ENCODE results near the gene KIF21A.
A peak's percentile ranks its signal among the peaks of the same experiment; 100 is the strongest.
"Not testable (repeated sequence)": the region's sequence is repeated elsewhere in the genome, so short reads cannot be mapped to it uniquely, and the experiment has no call there.

KIF21A gene

DNA sequence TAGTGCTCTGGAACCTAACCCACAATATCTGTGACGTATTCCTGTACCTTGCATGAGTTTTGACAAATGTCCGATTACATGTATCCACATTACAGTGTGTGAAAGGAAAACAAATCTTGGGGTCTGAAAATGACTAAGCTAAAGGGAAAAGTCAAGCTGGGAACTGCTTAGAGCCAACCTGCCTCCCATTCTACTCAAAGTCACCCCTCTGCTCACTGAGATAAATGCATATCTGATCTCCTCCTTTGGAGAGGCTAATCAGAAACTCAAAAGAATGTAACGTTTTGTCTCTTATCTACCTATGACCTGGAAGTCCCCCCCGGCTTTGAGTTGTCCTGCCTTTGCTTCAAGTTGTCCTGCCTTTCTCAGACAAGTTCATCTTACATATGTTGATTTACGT lies 34.0 kb upstream of the KIF21A start:
- Histone ChIP-seq H3K4me3 (ENCODE audit: low read depth, low read length) (no peak overlapping the region), H3K4me2 (ENCODE audit: low read length) (no peak overlapping the region), H3K4me1 (no peaks in the 10 kb centered on the region), H3K36me3 (ENCODE audit: control insufficient read depth, insufficient read depth, low read length) (no peaks in the 10 kb centered on the region), H3K9ac (no peak overlapping the region), H2AFZ (no peak overlapping the region), H3K27ac (no peak overlapping the region), H3K27me3 (ENCODE audit: control insufficient read depth, insufficient read depth, low read length) (no peaks in the 10 kb centered on the region), H3K9me3 (ENCODE audit: control insufficient read depth, low read length) (no peaks in the 10 kb centered on the region), H3K79me2 (no peaks in the 10 kb centered on the region)
- TF ChIP-seq, protein P1, sequence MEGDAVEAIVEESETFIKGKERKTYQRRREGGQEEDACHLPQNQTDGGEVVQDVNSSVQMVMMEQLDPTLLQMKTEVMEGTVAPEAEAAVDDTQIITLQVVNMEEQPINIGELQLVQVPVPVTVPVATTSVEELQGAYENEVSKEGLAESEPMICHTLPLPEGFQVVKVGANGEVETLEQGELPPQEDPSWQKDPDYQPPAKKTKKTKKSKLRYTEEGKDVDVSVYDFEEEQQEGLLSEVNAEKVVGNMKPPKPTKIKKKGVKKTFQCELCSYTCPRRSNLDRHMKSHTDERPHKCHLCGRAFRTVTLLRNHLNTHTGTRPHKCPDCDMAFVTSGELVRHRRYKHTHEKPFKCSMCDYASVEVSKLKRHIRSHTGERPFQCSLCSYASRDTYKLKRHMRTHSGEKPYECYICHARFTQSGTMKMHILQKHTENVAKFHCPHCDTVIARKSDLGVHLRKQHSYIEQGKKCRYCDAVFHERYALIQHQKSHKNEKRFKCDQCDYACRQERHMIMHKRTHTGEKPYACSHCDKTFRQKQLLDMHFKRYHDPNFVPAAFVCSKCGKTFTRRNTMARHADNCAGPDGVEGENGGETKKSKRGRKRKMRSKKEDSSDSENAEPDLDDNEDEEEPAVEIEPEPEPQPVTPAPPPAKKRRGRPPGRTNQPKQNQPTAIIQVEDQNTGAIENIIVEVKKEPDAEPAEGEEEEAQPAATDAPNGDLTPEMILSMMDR (IDR thresholded peaks at IDR 0.05): no peak

DNA sequence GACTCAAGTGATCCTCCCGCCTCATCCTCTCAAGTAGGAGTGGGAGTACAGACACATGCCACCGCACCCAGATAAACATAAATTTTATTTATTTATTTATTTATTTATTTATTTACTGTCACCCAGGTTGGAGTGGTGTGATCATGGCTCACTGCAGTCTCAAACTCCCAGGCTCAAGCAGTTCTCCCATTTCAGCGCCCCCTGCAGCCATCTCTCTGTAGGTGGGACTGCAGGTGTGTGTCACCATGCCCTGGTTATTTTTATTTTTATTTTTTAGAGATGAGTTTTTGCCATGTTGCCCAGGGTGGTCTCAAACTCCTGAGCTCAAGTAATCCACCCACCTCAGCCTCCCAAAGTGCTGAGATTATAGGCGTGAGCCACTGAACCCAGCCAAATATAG lies 33.2 kb upstream of the KIF21A start:
- Histone ChIP-seq H3K9me3 (ENCODE audit: control insufficient read depth, low read length) (no peaks in the 10 kb centered on the region), H3K36me3 (ENCODE audit: control insufficient read depth, insufficient read depth, low read length) (no peaks in the 10 kb centered on the region), H3K79me2 (no peaks in the 10 kb centered on the region), H2AFZ (no peak overlapping the region), H3K4me1 (no peaks in the 10 kb centered on the region), H3K27me3 (ENCODE audit: control insufficient read depth, insufficient read depth, low read length) (no peaks in the 10 kb centered on the region), H3K27ac (no peak overlapping the region), H3K9ac (no peak overlapping the region), H3K4me2 (ENCODE audit: low read length) (no peak overlapping the region), H3K4me3 (ENCODE audit: low read depth, low read length) (no peak overlapping the region)
- TF ChIP-seq, protein P1 (IDR thresholded peaks at IDR 0.05): no peak

DNA sequence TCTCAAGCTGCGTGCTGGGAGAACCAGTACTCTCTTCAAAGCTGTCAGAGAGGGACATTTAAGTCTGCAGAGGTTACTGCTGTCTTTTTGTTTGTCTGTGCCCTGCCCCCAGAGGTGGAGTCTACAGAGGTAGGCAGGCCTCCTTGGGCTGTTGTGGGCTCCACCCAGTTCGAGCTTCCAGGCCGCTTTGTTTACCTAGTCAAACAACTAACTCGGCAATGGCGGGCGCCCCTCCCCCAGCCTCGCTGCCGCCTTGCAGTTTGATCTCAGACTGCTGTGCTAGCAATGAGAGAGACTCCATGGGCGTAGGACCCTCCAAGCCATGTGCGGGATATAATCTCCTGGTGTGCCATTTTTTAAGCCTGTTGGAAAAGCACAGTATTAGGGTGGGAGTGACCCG lies 32.2 kb upstream of the KIF21A start:
- not testable (repeated sequence) for H3K4me1 ChIP-seq; H3K36me3 ChIP-seq (ENCODE audit: control insufficient read depth, insufficient read depth, low read length); H2AFZ ChIP-seq; H3K9me3 ChIP-seq (ENCODE audit: control insufficient read depth, low read length); H3K4me2 ChIP-seq (ENCODE audit: low read length); H3K27ac ChIP-seq; H3K79me2 ChIP-seq; H3K27me3 ChIP-seq (ENCODE audit: control insufficient read depth, insufficient read depth, low read length); H3K4me3 ChIP-seq (ENCODE audit: low read depth, low read length); H3K9ac ChIP-seq

DNA sequence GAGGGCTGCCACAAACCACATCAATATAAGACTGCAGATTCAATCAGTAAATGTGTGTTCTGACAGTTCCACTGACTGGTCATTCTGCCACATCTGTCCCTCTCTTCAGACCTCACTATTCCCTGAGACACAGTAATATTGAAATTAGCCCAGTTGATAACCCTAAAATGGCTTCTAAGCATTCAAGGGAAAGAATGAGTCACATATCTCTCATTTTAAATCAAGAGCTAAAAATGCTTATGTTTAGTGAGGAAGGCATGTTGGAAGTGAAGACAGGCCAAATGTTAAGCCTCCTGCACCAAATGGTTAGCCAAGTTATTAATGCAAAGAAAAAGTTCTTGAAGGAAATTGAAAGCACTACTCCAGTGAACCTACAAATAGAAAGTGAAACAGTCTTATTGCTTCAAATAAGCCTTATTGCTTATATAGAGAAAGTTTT lies 24.5 kb upstream of the KIF21A start:
- TF ChIP-seq, protein P1 (IDR thresholded peaks at IDR 0.05): no peak
- Histone ChIP-seq H3K4me1 (no peaks in the 10 kb centered on the region), H2AFZ (peak overlapping the region; percentile 18), H3K4me3 (ENCODE audit: low read depth, low read length) (no peak overlapping the region), H3K9me3 (ENCODE audit: control insufficient read depth, low read length) (no peaks in the 10 kb centered on the region), H3K27me3 (ENCODE audit: control insufficient read depth, insufficient read depth, low read length) (no peaks in the 10 kb centered on the region), H3K79me2 (no peaks in the 10 kb centered on the region), H3K9ac (no peak overlapping the region), H3K27ac (no peak overlapping the region), H3K36me3 (ENCODE audit: control insufficient read depth, insufficient read depth, low read length) (no peaks in the 10 kb centered on the region), H3K4me2 (ENCODE audit: low read length) (no peak overlapping the region)

DNA sequence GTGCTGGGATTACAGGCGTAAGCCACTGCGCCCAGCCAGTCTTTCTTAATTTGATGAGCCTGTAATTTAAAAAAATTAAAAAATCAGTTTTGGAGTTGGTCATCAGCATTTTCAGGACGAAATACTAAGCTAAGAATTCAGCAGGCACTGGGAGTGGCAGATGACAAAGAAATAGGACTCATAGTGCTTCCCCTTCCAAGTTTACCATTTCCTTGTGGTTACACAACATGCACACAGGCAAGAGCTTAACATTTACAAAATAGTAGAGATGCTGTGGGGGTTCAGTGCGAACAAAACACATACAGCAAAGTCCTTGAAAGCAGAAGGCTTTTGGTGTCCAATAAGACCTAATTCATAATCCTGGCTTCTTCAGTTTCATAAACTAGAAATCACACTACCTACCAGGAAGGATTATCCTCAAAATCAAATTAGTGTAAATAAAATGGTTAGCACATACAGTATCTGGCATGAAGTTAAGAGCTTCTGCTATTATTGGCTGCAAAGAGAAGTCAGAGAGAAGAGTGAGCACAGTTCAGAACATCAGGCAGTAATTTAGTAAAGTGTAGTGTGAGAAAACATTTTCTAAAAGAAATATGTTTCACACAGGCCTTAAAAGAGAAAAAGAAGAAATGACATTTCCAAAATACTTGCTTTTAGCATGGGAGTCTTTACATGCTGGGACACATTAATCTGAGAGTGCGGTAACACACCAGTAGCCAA lies 22.2 kb upstream of the KIF21A start:
- Histone ChIP-seq H3K79me2 (no peaks in the 10 kb centered on the region), H3K36me3 (ENCODE audit: control insufficient read depth, insufficient read depth, low read length) (no peaks in the 10 kb centered on the region), H2AFZ (no peak overlapping the region), H3K4me1 (no peaks in the 10 kb centered on the region), H3K27ac (no peak overlapping the region), H3K27me3 (ENCODE audit: control insufficient read depth, insufficient read depth, low read length) (no peaks in the 10 kb centered on the region), H3K4me2 (ENCODE audit: low read length) (no peak overlapping the region), H3K4me3 (ENCODE audit: low read depth, low read length) (no peak overlapping the region), H3K9me3 (ENCODE audit: control insufficient read depth, low read length) (no peaks in the 10 kb centered on the region), H3K9ac (no peak overlapping the region)
- TF ChIP-seq, protein P1 (IDR thresholded peaks at IDR 0.05): no peak

Data from parathyroid adenoma (tissue), 2 donors.